ENCODE data around the gene RANBP17.

DNA sequence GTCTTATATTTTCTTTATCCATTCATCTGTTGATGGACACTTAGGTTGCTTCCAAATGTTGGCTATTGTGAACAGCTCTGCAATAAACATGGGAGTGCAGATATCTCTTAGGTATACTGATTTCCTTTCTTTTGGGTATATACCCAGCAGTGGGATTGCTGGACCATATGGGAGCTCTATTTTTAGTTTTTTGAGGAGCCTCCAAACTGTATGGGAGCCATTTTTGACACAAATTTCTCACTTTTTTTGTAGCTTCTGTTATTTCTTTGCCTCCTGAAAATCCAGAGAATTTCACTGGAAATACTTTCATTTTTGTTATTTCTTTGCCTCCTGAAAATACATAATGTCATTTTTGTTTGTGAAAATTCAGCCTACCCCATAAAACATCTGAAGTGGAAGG is 15.0 kb upstream of the RANBP17 start:
- TF ChIP-seq, protein P1, sequence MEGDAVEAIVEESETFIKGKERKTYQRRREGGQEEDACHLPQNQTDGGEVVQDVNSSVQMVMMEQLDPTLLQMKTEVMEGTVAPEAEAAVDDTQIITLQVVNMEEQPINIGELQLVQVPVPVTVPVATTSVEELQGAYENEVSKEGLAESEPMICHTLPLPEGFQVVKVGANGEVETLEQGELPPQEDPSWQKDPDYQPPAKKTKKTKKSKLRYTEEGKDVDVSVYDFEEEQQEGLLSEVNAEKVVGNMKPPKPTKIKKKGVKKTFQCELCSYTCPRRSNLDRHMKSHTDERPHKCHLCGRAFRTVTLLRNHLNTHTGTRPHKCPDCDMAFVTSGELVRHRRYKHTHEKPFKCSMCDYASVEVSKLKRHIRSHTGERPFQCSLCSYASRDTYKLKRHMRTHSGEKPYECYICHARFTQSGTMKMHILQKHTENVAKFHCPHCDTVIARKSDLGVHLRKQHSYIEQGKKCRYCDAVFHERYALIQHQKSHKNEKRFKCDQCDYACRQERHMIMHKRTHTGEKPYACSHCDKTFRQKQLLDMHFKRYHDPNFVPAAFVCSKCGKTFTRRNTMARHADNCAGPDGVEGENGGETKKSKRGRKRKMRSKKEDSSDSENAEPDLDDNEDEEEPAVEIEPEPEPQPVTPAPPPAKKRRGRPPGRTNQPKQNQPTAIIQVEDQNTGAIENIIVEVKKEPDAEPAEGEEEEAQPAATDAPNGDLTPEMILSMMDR (conservative IDR thresholded peaks at IDR 0.05), result no peak
- TF ChIP-seq EZH2 (IDR thresholded peaks at IDR 0.05; ENCODE audit: low read depth), result no peak

All from PC-9 (cell line).